HepG2 (cell line): Measurements from ENCODE around the gene SRC. TPM values are rescaled to one million over a fixed set of nuclear protein-coding genes. Genes with fewer than 3 reads are reported as not detected.

Source experiments
- ATAC-seq: fragments of 200-7000 bp; cut with Tn5 transposase; 3 replicates; pipeline ENCODE4 v1.9.1; 2020; ENCODE audit warnings: mild to moderate bottlenecking, moderate library complexity
- BruUV-seq: library from RNA; stranded (reverse); fragments of 400-500 nt; replicated peaks from 2 replicates; lab custom pipeline; 2021; lab: Mats Ljungman, UMichigan
- CTCF ChIA-PET: fragments of 300-600 bp; formaldehyde crosslinking; extraction: SDS; loops from one replicate; lab custom pipeline; 2021; ENCODE audit warnings: low total read pairs, inconsistent platforms, low intra/inter-chr PET ratio; lab: Yijun Ruan, JAX
- POLR2A ChIA-PET: fragments of 350-600 bp; sonication (Branson Sonifier 250); formaldehyde crosslinking; loops from one replicate; lab custom pipeline; 2020; ENCODE audit warnings: antibody characterized with exemption, inconsistent platforms; lab: Yijun Ruan, JAX
- DNase-seq: peaks from one replicate; pipeline ENCODE4 v3.0.0-alpha.2; 2015; ENCODE audit warnings: low spot score
- FAIRE-seq: peaks from 3 replicates; lab custom pipeline; 2011; peaks lifted over from hg19 to GRCh38; lab: Jason Lieb, UNC
- H2AFZ ChIP-seq: one replicate; pipeline ENCODE4 v1.6.1; 2011; ENCODE audit warnings: low read length, inconsistent platforms
- H3K27ac ChIP-seq: fragments of 300-600 bp; 3 replicates; pipeline ENCODE4 v1.8.0; 2011; ENCODE audit warnings: mixed run types, mild to moderate bottlenecking, mixed read lengths, low read length, inconsistent platforms; ENCODE audit not compliant: insufficient read depth; ENCODE audit errors: extremely low read length
- H3K27me3 ChIP-seq, 2 experiments: fragments of 200-600 bp in 1 of 2; 2 replicates in 1 of 2; 3 replicates in 1 of 2; pipeline versions ENCODE4 v1.6.0 to v1.8.0; 2011; ENCODE audit warnings: low read length in 2 of 2, mild to moderate bottlenecking in 2 of 2, moderate library complexity in 2 of 2, inconsistent platforms in 1 of 2; ENCODE audit not compliant: insufficient read depth in 2 of 2, control insufficient read depth in 1 of 2
- H3K36me3 ChIP-seq, 2 experiments: fragments of 200-600 bp in 1 of 2; replicated peaks in 1 of 2; 2 replicates in 1 of 2; 3 replicates in 1 of 2; pipeline versions ENCODE4 v1.5.1 to v1.8.0; 2011; ENCODE audit warnings: low read length in 2 of 2, inconsistent platforms in 1 of 2; ENCODE audit not compliant: insufficient read depth in 2 of 2, control insufficient read depth in 1 of 2
- H3K4me1 ChIP-seq: 2 replicates; pipeline ENCODE4 v1.5.1; 2012; ENCODE audit warnings: low read length, inconsistent platforms; ENCODE audit not compliant: insufficient read depth
- H3K4me2 ChIP-seq: 2 replicates; pipeline ENCODE4 v1.6.0; 2011; ENCODE audit warnings: low read depth, low read length, inconsistent platforms
- H3K4me3 ChIP-seq, 3 experiments: fragments of 200-600 bp in 1 of 3; sonication (generic), shearing (Covaris generic) in 1 of 3; replicated peaks in 1 of 3; 2 replicates each; pipeline ENCODE4 v1.5.1; 2011 to 2016; ENCODE audit warnings: low read length in 3 of 3, inconsistent platforms in 2 of 3, low read depth in 2 of 3, mild to moderate bottlenecking in 2 of 3, control low read depth in 1 of 3, mixed read lengths in 1 of 3; ENCODE audit not compliant: insufficient read depth in 1 of 3
- H3K79me2 ChIP-seq: one replicate; pipeline ENCODE4 v1.6.1; 2011; ENCODE audit warnings: low read length, inconsistent platforms; ENCODE audit not compliant: insufficient read depth
- H3K9ac ChIP-seq: 2 replicates; pipeline ENCODE4 v1.6.0; 2011; ENCODE audit warnings: mild to moderate bottlenecking, low read depth, low read length, inconsistent platforms; ENCODE audit not compliant: insufficient read depth
- H3K9me3 ChIP-seq: 2 replicates; pipeline ENCODE4 v1.5.1; 2012; ENCODE audit warnings: mild to moderate bottlenecking, low read length
- H4K20me1 ChIP-seq: 2 replicates; pipeline ENCODE4 v1.6.0; 2011; ENCODE audit warnings: inconsistent platforms, mild to moderate bottlenecking, low read length, moderate library complexity; ENCODE audit not compliant: insufficient read depth
- AGO2 ChIP-seq: fragments of 200-400 bp; formaldehyde crosslinking; optimal IDR thresholded peaks from 2 replicates; pipeline ENCODE3; 2017; ENCODE audit warnings: mild to moderate bottlenecking, low read depth, low read length, moderate library complexity
- POLR2G ChIP-seq: fragments of 200-400 bp; formaldehyde crosslinking; IDR thresholded peaks from 2 replicates; pipeline ENCODE4 v1.6.1; 2018; ENCODE audit warnings: mild to moderate bottlenecking, low read depth, low read length, moderate library complexity
- RBM22 ChIP-seq: fragments of 200-400 bp; formaldehyde crosslinking; optimal IDR thresholded peaks from 2 replicates; pipeline ENCODE3; 2017; ENCODE audit warnings: mild to moderate bottlenecking, low read length, moderate library complexity
- SSRP1 ChIP-seq: IDR thresholded peaks from 2 replicates; pipeline ENCODE4 v1.6.1; 2016; ENCODE audit warnings: control low read depth
- ZKSCAN1 ChIP-seq: fragments of 150-350 bp; IDR thresholded peaks from 2 replicates; pipeline ENCODE4 v1.6.1; 2014; ENCODE audit warnings: low read length
- ZNF431 ChIP-seq: sonication (generic); formaldehyde crosslinking; IDR thresholded peaks from 2 replicates; pipeline ENCODE4 v1.9.0; 2022; ENCODE audit warnings: missing genetic modification reagents, low read depth, mild to moderate bottlenecking, borderline replicate concordance
- ZNF670 ChIP-seq: sonication (generic); formaldehyde crosslinking; IDR thresholded peaks from 2 replicates; pipeline ENCODE4 v1.8.0; 2022; ENCODE audit warnings: mild to moderate bottlenecking, missing genetic modification reagents, borderline replicate concordance
- WGBS: methylation state at CpG from one replicate; pipeline ENCODE4 v1.1.6; 2017; ENCODE audit warnings: low lambda C conversion rate; 5-methylcytosine and 5-hydroxymethylcytosine counted together
- in situ Hi-C: cut with HindIII; loops from 2 replicates; pipeline ENCODE4 v1.10.0; 2017; ENCODE audit warnings: low pct_unique_long_range_greater_than_20kb; ENCODE audit not compliant: extremely low pct_ligation_motif_present
- intact Hi-C: fragments of 100-400 bp; cut with micrococcal nuclease; formaldehyde crosslinking; loops from one replicate; pipeline ENCODE4 v1.10.0; 2022; ENCODE audit not compliant: unreplicated experiment
- polyA plus RNA-seq, 8 experiments: library from polyadenylated mRNA; depleted of rRNA in 3 of 8; stranded (reverse) in 7 of 8; unstranded in 1 of 8; fragments of >200 nt; fragmentation: Illumina TruSeq in 4 of 8; extraction: Trizol in 4 of 8; gene quantifications; 2 replicates each; pipeline versions ENCODE4 v1.2.1 to v1.2.3, GENCODE V29; 2011 to 2016; ENCODE audit warnings: low read depth in 4 of 8, missing spikeins in 1 of 8, mixed read lengths in 1 of 8; ENCODE audit not compliant: insufficient read depth in 1 of 8
- total RNA-seq, 5 experiments: library from RNA; depleted of rRNA; stranded (reverse); fragments of >200 nt; fragmentation: Illumina TruSeq; extraction: Trizol; gene quantifications; 2 replicates each; pipeline ENCODE4 v1.2.3, GENCODE V29; 2016; ENCODE audit warnings: low read depth in 1 of 5

Gene SRC
- total and polyA plus RNA-seq, 2 of the 13 experiments (the other 11 are each of a cell fraction or from before 2014, with no cell fraction given), result 54.7 to 192 TPM

DNA sequence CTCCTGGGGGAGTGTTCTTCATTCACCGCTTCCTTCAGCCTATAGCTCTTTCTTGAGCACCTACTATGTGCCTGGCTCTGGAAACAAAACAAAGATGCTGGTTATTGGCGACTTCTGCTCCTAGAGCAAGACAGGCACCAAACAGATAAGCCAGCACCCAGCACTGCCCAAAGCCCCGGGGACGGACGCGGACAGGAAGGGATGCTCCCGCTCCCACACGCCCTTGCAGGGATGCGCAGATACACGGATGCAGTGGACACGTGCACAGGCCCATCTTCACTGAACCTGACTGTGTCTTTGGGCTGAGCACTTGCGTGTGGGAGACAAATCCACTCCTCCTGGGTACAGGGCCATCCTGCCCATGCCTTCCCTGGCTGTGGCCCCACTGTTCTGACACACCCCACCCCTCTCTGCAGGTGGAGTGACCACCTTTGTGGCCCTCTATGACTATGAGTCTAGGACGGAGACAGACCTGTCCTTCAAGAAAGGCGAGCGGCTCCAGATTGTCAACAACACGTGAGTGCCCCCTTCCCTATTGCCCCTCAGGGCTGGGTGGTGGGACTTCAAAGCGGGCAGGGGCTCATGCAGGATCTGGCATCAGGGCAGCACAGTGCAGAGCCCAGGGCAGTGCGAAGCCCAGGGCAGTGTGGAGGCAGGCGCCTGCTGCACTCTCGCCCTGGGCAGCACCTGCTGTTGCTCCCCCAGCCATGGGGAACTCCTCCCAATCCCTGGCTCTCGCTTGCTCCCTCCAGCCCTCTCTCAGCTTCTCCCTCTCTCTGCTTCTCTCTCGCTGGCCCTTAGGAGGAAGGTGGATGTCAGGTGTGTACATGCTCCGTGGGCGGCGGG is 39.9 kb downstream of the SRC start:
- WGBS, result 97% methylated on average over 25 of the region's 25 CpGs
- POLR2A ChIA-PET, result no interaction called here
- no peak for ATAC-seq
- H3K4me2 ChIP-seq, result no peak overlapping the region
- peaks cover 47 to 64% of the 10 kb centered on the region in 2 experiments for H3K36me3 ChIP-seq
- peaks cover 28% of the 10 kb centered on the region for H3K4me1 ChIP-seq
- H3K9ac ChIP-seq, result no peak overlapping the region
- H2AFZ ChIP-seq, result no peak overlapping the region
- in situ Hi-C loops, result loop anchor here (5.0 kb wide), 1 partner anchor 114 kb away; no protein-coding TSS in a partner anchor
- TF ChIP-seq ZKSCAN1 (peak; percentile 53; the same call in 1 of the 2 replicates), ZNF431 (CRISPR knock-in tag) (no peak), SSRP1 (CRISPR knock-in tag) (peak; percentile 40; the same call in 1 of the 2 replicates), ZNF670 (no peak), POLR2G (0 out of 2 replicates have a peak, but pooled peaks have one; percentile 27), AGO2 (peak; percentile 64), RBM22 (peak; percentile 85)
- CTCF ChIA-PET, result interaction anchor here (0.8 to 3.7 kb wide), 3 partner anchors 13 to 116 kb away, joined by 3 to 57 read pairs (median 3); no protein-coding TSS in a partner anchor
- FAIRE-seq, result no peak
- H3K79me2 ChIP-seq, result peaks cover 5% of the 10 kb centered on the region
- H4K20me1 ChIP-seq, result peaks cover 23% of the 10 kb centered on the region; the same call in 1 of the 2 replicates
- DNase-seq, result no peak
- no peak overlapping the region for H3K4me3 ChIP-seq
- H3K27ac ChIP-seq, result no peak overlapping the region
- no peaks in the 10 kb centered on the region for H3K9me3 ChIP-seq
- intact Hi-C loops, result no loop called here
- no TSS peak for BruUV-seq
- H3K27me3 ChIP-seq, result no peaks in the 10 kb centered on the region
